HG03025 (cell line): ENCODE data around the gene ZNF554.
A peak's percentile ranks its signal among the peaks of the same experiment; 100 is the strongest.

ENCODE experiments used
- ATAC-seq: cut with Tn5 transposase; IDR thresholded peaks from one replicate; pipeline ENCODE4 v1.9.1; 2021; ENCODE audit warnings: mild to moderate bottlenecking, moderate library complexity; ENCODE audit not compliant: unreplicated experiment, low FRiP score

The ZNF554 gene

DNA sequence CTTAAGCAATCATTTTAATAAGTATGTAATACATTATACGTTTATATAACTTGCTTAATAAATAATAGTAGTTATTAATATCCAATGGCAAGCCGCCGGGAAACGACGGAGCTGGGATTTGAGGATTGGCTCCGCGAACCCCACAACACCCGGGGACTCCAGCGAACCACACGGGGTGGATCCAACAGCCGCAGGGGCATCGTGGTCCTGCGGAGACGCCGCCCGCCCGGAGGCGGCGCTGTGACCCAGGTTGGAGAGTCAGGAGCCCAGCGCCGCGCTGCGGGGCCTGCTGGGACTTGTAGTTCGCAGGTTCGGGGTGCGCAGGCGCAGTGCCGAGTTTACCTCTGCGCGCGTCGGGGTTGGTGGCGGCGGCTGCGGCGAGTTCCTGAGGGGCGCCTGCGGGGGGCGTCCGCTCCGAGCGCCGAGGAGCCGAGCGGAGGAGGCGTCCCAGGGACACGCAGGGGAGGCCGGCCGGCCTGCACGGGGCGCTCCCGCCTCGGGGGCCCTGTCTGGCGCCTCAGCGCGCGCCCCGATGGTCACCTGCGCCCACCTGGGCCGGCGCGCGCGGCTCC is at the start of gene ZNF554:
Gene ZNF554 (plus strand): TSS at position 329 of the 572 bp plus-strand sequence. CDS start 204 bp downstream, at position 533.
- peak; percentile 67 for ATAC-seq

DNA sequence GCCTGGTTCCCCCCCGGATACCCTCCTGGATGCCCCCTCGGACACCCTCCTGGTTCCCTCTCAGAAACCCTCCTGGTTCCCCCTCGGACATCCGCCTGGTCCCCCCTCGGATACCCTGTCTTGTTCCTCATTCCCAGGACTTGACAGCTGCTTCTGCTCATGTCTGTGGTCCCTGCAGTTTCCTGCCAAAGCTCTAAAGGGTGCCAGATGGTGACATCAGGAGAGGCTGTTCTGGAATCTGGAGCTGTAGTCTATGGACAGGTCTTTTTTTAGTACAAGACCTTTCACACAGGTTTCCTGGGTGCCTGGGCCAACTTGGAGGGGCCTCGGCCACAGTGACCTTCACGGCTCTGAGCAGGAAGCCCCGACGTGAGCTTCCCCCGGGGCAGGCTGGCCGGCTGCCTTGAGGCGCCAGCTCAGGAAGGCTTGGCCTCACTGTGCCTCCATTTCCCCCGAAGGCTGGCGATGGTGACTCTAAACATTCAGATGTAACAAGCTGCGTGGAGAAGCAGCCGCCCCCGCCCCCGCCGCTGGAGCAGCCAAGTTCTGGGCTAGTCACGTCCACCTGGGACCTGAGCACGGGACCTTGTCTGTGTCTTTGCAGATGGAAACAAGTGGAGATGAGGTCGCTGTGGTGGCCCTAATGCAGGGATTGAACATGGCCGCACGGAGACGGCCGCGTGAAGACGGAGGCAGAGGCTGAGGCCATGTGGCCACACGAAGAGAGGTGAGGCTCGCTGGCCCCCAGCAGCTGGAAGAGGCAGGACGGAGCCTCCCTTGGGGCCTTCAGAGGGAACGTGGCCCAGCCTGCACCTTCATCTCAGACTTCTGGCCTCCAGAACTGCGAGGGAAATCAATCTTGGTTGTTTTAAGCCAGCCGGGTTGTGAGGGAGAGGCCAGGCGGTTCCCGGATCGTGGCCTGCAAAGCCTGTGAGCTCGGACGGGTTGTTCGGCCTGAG is 49.3 kb upstream of the ZNF554 start:
- no peak for ATAC-seq

DNA sequence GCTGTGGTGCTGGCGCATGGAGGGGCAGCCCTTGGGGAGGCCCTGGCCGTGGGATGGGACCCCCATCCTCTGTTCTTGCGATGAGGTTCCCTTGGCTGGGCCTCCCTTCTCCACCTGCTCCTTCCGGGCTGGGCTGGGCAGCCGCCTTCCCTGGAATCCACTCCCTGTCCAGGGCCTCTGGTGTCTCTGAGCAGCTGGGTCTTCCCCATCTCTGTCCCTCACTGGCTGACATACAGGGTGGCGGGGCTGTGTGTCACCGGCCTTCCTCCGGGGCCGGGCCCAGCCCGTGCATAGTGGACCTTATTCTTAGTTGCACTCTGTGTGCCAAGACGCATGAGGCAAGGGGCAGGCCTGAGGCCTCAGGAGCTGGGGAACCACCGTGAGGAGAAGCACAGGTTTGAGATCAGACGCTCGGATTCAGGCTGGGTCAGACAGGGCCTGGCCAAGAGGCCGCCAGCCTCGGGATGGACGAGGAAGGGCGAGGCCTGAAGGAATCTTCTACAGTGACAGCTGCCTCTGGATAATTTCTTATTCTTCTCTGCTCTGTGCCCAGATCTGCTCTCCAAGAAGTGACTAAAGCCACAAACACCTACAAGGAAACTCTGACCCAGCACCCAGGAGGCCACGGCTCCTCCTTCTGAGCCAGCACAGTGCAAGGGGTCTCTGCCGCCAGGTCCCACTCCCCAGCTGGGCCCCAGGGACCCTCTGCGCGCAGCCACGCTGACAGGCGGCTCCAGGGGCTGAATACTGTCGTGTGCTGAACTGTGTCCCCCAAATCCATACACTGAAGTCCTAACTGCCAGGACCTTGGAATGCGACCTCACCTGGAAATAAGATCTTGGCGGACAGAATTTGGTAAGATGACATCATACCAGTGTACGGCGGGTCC is 47.6 kb upstream of the ZNF554 start:
- ATAC-seq = no peak

DNA sequence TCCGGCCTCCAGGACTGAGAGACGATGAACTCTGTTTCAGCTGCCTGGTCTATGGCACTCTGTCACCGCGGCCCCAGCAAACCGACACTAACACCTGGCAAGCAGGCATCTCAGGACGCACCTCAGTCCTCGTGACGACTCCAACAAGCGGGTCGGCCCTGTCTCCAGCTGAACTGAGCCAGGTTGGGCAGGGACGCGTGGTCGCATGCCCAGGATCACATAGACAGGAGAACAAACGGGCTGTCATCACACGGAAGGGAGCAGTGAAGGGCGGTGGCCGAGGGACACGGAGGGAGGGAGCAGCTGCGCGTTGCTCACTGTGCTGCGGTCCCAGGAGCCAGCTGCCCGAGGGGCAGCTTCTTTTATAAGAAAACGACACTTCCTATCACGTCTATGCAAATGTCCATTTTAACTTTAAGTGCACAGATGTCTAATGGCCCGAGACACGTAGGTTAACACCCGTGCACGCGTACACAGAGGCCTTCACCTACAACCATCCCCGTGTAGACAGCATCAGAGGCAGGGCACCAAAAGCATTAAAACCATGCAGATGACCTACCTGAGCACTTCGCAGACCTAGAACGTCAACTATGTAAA is 45.5 kb upstream of the ZNF554 start:
- no peak for ATAC-seq

DNA sequence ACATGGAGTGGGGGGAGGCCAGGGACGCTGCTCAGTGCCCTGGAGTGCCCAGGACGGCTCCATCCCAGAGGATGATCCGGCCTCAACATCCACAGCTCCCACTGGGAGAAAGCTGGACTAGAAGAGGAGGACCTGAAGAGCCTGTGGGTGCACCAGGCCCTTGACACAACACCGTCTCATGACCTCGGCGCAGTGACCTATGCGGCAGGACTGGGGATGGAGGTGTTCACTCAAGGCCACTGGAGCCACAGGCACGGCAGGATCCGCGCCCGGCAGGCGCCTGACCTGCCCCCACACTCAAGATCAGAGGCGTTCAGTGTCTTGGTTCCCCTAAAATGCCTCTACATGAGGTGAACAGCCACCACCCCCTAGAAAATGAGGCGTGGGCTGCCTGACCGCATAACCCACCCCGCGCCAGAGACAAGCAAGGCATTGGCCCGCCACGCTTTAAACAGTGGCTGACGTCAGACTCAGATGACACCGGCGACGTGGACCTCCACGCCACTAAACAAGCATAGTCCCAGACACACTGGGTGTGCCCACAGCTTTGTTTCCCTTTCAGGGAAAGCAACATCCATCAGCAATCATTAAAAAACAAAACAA is 44.6 kb upstream of the ZNF554 start:
- ATAC-seq = no peak

DNA sequence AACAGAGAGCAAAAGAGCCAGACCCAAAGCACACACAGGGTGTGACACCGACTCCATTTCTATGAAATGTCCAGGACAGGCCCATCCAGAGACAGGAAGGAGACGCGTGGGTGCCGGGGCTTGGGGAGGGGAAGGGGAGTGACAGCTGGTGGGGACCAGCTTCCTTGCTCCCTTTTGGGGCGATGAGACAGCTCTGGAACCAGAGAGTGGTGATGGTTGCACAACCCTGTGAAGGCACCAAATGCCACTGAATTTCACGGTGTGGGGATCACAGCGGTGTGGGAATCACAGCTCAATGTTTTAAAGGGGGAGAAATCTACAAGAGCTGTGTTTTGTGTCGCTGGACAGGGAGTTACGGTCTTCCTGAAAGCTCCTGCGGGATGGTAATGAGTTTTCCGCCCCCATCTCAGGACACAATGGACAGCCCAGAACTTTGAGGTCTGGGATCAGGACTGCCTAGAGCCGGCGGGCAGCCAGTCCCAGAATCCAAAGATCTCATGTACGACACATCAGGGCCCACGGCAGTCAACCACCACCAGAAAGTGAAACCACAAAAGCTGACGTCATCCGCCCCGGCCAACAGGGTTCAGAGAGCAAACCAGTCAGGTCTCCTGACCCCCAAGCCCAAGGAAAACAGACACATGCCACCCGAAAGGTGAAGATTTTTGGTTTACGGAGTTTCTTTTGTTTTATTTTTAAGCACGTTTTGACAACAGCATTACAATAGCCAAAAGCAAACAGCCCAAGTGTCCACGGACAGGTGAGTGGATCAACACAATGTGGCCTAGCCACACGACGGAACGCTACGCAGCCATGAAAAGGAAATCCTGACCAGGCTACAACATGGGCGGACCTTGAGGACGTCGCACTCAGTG is 43.9 kb upstream of the ZNF554 start:
- ATAC-seq = no peak

DNA sequence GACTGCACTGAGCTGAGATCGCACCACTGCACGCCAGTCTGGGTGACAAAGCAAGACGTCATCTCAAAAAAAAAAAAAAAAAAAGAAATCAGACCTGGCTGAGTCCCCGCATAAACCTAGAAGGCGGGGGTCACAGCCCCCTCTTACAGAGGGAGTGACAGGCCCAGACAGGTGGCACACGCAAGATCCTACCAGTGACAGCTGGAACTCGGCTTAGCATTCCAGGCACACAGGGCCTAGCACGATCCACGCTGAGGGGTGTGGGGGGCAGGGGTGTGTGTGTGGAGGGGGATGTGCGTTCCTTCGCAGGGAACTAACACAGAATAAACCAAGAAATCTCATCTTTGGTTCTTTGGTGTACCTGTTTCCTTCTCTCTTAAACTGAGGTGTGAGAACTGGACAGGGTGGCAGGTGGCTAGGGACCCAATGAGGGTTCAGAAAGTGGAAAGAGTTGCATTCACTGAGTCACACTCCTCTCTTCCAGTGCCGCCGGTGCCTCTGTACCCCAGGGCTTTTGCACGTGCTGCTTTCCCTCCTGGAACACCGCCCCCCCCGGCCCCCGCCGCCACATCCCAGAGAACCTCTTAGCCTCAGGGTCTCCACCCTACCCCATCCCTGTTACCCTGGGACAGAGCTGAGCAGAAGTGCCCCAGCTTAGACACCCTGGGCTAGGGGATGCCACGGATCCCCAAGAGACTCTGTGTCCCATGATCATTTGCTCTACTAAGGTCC is 41.5 kb upstream of the ZNF554 start:
- ATAC-seq = no peak

DNA sequence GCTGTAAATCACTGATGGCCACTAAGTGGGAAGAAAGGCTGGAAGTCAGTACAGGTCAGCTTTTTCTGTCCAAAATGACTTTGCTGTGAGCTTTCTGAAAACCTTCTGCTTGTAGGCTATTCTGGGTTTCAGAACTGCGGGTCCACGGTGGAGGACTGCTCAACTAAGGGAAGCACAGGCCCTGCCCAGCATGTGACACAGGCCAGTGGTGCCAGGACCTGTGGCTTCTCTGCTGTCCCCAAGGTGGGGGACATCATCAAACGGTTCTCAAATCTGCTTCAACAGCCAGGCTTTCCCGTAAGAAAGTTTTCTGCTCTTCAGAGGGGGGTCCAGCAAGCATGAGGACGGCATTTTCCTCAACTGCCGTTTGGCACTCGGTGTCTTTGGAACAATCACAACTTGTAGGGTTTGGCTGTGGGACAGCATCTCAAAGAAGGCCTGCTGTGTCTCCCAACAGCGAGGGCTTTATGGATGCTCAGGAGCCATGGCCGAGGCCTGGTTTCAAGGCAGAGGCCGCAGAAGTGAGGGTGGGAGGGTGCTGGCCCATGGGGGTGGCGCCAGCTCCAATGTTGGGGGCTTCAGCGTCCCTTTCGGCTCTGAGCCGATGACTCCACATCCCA is 40.4 kb upstream of the ZNF554 start:
- no peak for ATAC-seq

DNA sequence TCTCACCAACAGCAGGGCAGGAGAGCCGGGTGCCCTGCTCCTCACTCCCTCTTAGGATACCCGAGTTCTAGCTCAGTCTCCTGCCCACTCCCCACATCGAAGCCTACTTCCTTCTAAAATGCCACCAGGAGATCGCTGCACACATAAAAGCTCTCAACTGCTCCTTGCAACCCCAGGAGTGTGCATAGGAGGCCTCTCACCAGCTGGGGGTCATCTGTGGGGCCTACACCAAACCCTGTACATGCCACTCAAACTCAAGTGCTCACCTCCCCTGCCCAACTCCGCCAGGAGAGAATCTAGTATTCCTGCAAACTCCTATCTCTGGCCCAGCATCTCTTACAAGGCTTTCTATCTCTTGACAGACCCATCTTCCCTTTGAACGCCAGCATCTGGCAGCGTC is 39.4 kb upstream of the ZNF554 start:
- ATAC-seq = no peak

DNA sequence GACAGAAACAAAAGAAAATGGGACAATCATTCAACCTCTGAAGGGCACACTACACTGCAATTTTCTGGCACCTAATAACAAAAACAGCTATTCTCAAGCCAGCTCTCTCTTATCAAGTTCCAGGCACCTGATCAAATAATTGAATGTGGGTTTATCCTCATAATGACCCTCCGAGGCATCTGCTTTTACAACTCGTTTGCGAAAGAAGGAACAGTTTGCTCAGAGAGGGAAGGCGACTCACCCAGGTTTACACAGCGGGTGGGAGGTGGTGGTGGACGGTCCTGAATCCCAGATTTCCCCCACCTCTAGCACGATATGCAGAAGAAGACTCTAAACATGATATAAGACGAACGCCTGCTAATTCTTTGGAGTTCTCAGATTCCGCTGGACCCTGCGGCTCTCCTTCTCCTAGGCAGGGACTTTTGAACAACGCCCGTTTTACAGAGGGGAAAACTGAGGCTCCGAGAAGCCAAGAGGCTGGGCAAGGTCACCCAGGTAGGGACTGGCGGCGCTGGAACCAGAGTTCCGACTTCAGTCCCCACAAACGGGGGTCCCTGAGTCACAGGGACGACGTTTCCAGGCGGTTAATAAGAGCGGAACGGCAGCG is 37.2 kb upstream of the ZNF554 start:
- ATAC-seq = no peak

DNA sequence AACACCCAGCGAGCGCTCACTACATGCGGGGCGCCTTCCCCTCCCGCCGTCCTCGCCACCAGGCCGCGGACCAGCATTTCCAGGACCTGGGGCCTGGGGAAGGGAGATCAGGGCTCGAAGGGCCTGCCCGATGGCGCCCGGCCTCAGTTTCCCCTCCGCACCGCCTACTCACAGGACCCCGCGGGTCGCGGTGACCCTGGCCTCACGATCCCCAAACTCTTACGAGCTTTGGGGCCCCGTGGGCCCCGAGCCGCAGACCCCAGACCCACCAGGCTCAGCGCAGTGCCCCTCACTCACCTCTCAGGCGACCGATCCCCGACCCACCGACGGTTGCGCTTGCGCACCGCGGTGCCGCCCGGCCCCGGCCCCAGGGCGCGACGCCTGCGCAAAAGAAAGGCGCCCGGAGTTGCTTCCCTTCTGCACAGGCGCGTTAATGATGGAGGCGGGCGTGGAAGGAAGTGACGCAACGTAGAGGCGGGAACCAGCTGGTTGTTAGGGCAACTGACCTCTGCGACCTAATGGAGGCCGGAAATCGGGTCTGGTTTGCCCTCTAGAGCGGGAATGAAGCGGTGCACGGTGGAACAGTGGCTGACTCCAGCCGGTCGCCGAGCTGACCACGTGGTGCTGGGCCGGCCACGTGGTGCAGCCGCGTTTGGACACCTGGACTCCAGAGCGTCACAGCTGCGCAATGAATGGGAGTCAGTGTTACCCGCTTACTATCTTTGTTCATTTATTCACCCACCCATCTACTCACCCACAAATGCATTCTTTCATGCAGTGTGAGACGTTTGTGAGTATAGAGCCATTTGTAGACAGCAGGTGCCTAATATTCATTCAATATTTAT is 36.5 kb upstream of the ZNF554 start, which contains the start of gene SGTA:
Gene SGTA (minus strand): TSS at position 338 of the 845 bp plus-strand sequence. CDS start 14,205 bp downstream, outside the sequence.
- peak; percentile 59 for ATAC-seq

DNA sequence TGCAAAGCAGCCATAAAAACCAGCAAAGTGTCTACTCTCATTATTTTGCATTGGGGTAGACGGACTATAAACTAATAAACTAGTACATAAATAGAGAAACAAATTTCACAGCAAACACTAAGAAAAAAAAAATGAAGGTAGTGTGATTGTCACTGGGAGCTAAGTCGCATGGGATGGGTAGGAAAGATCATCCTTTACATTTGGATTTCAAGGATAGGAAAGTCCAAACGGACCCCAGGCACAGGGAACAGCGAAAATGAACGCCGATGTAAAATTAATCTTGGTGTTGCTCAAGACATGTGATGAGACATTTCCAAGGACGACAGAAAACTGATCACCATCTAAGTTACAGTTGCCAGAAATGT is 35.9 kb upstream of the ZNF554 start:
- no peak for ATAC-seq

DNA sequence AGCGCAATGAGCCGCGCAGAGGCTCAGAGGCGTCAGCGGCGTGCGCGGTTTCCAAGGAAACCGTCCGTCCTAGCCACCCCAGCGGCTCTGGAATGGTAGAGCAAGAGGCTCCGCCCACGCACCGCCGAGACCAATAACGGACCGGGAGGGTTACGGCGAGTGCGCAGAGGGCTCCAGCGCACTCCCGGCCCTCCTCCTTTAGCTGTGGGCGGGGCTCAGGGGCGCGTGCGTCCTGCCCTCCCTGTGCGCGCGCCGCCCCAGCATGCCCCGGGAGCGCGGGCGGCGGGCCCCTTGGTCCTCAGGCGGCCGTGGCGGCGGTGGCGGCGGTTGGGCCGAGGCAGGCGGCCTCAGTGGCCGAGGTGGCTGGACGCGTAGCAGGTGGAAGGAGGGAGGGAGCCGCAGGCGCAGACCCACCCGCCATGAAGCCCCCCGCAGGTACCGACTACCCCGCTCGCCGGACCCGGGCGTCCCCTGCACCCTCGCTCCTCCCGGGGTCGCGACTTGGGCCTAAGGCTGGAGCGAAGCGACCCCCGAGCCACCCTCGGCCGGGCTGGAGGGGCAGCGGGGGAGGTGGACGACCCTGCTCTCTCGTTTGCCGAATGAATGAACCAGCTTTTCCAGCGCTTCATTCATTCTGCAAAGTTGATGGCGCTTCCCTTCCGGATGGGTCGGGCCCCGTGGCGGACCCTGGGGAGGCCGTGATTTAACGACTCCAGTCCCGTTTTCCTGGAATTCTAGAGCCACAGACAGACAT is 34.2 kb upstream of the ZNF554 start, which contains the start of gene THOP1:
Gene THOP1 (plus strand): TSS at position 260 of the 754 bp plus-strand sequence. CDS start 160 bp downstream, at position 420.
- ATAC-seq = peak; percentile 45

DNA sequence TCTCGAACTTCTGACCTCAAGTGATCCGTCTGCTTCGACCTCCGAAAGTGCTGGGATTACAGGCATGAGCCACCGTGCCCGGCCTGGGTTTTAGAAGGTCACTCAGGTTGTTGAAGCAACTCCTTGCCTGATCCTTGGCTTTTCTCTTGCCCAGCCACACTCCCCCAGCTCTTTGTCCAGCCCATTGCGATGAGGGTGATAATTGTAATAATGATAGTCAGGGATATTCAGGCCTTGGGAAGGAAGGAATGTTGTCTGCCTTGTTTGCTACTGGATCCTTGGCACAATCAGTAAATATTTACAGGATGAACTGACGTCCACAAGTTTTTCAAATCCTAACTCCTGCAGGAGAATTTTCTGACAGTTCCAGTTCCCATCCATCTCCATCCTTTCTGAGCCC is 32.6 kb upstream of the ZNF554 start:
- no peak for ATAC-seq

DNA sequence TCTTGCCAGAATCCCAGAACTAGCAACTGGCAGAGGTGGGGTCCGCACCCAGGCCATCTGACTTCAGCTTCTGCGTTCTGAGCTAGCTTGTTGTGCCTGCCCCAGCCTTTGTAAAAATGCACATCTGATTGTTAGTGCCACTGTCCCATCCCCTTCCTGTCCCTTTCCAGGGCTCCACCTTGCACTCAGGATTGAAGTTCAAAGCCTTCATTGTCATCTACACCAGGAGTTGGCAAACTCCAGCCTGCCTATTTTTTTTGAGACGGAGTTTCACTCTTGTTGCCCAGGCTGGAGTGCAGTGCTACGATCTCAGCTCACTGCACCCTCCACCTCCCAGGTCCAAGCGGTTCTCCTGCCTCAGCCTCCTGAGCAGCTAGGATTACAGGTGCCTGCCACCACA is 31.4 kb upstream of the ZNF554 start:
- ATAC-seq = no peak

DNA sequence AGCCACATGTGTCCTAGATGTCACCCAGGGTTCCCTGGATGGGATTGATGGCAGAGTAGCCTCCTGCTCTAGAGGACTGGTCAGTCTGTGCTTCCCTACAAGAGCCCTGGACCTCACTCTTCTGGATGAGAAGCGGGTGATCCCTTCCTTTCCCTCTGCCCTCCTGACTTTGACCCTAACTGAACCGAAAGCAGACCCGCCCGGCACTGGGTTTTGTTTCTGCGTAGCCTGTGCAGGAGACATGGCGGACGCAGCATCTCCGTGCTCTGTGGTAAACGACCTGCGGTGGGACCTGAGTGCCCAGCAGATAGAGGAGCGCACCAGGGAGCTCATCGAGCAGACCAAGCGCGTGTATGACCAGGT is 29.5 kb upstream of the ZNF554 start:
- ATAC-seq = no peak
